ENCODE measurements around the gene PPA1.

DNA sequence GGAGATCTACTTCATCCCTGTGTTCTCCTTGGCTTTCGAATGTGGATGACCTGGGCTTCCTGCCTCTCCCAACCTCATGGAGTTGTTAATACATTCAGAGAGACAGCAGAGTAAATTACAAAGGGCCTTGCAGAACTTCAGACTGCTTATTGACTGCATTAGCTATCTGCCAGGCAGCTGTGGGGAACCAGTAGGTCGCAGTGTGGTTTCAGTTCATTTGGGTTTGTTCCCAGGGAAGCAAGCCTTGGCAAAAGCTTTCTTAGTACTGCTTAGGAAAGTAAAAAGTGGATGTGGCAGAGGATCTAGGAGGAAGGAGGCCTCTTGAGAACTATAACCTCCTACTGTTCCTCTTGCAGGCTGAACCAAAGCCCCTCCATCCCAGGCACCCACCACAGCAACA lies 41.4 kb upstream of the PPA1 start:
- TF ChIP-seq EP300 (IDR thresholded peaks at IDR 0.05) = no peak
- TF ChIP-seq, protein P1, sequence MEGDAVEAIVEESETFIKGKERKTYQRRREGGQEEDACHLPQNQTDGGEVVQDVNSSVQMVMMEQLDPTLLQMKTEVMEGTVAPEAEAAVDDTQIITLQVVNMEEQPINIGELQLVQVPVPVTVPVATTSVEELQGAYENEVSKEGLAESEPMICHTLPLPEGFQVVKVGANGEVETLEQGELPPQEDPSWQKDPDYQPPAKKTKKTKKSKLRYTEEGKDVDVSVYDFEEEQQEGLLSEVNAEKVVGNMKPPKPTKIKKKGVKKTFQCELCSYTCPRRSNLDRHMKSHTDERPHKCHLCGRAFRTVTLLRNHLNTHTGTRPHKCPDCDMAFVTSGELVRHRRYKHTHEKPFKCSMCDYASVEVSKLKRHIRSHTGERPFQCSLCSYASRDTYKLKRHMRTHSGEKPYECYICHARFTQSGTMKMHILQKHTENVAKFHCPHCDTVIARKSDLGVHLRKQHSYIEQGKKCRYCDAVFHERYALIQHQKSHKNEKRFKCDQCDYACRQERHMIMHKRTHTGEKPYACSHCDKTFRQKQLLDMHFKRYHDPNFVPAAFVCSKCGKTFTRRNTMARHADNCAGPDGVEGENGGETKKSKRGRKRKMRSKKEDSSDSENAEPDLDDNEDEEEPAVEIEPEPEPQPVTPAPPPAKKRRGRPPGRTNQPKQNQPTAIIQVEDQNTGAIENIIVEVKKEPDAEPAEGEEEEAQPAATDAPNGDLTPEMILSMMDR (IDR thresholded peaks at IDR 0.05) = no peak

Measured in sigmoid colon (tissue), 4 donors.